Measurements from ENCODE around the gene NOC4L. TPM values are rescaled to one million over a fixed set of nuclear protein-coding genes. Genes with fewer than 3 reads are reported as not detected.

NOC4L gene
- total RNA-seq, 6 experiments from 2014 or later = 7.4 to 9.7 (median 8.3) TPM

DNA sequence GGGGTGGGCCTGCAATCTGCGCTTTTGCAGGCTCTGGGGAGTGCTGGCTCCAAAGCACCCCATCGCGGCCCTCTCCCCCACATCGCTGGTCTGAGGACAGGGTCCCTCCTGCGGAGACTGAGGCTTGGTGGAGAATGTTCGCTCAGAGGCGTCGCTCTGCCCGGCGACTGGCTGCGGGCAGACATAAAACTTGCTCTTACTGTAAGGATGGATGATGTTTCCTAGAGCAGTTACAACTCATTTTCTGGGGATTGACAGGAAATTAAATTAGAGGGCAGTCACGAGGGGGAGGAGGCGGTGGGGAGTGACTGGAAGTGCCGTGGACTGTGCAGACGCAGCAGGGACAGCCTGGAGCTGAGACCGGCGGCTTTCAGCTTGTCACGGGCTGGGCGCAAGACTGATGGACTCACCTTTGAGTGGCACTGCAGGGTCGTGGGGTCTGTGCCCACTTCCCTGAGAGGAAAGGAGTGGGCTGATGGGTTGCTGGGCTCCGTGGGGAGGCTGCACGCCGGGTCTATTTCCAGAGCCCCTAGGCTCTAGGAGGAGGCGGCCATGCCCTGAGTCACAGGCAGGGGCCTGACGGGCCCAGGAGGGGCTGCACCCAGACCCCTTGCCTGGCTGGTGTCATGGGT, 32.8 kb downstream of the NOC4L start:
- no peak for ATAC-seq
- H3K4me3 ChIP-seq = no peak overlapping the region
- intact Hi-C loops (cut with DNase I) = no loop called here
- H3K27me3 ChIP-seq = no peaks in the 10 kb centered on the region
- H3K9me3 ChIP-seq = no peaks in the 10 kb centered on the region
- no peaks in the 10 kb centered on the region for H3K36me3 ChIP-seq
- peak in 1 of 3 donors; percentile 11 for DNase-seq
- WGBS (ENCODE audit: insufficient coverage, low coverage, low lambda C conversion rate, missing lambda C conversion rate) = 58% methylated on average over 3 of the region's 25 CpGs
- no peak overlapping the region for H3K27ac ChIP-seq
- TF ChIP-seq, protein P1, sequence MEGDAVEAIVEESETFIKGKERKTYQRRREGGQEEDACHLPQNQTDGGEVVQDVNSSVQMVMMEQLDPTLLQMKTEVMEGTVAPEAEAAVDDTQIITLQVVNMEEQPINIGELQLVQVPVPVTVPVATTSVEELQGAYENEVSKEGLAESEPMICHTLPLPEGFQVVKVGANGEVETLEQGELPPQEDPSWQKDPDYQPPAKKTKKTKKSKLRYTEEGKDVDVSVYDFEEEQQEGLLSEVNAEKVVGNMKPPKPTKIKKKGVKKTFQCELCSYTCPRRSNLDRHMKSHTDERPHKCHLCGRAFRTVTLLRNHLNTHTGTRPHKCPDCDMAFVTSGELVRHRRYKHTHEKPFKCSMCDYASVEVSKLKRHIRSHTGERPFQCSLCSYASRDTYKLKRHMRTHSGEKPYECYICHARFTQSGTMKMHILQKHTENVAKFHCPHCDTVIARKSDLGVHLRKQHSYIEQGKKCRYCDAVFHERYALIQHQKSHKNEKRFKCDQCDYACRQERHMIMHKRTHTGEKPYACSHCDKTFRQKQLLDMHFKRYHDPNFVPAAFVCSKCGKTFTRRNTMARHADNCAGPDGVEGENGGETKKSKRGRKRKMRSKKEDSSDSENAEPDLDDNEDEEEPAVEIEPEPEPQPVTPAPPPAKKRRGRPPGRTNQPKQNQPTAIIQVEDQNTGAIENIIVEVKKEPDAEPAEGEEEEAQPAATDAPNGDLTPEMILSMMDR (IDR thresholded peaks at IDR 0.05) = no peak
- TF ChIP-seq POLR2A (IDR thresholded peaks at IDR 0.05) = no peak
- no peaks in the 10 kb centered on the region for H3K4me1 ChIP-seq

DNA sequence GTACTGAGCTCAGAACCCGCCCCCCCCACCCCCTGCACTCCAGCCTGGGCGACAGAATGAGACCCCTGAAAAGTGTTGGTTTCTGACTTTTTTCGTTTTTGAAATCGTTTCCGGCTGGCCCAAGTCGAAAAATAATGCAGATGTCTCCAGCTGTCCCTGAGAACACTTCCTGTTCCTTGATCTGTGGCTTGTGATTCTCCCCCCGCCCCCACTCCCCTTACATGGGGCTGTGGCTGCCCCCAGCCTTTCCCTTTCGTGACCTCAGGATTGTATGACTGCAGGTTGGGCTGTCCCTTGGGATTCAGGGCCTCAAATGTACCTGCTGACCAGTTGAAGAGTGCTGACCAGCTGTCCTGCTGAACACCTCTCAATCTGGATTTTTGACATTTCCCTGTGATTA, 34.1 kb downstream of the NOC4L start:
- no peak for DNase-seq
- Histone ChIP-seq H3K4me3 (no peak overlapping the region), H3K9me3 (no peaks in the 10 kb centered on the region), H3K36me3 (no peaks in the 10 kb centered on the region), H3K4me1 (no peaks in the 10 kb centered on the region), H3K27me3 (no peaks in the 10 kb centered on the region), H3K27ac (no peak overlapping the region)
- intact Hi-C loops (cut with DNase I) = no loop called here
- TF ChIP-seq POLR2A (IDR thresholded peaks at IDR 0.05) = no peak
- no peak for ATAC-seq
- WGBS (ENCODE audit: insufficient coverage, low coverage, low lambda C conversion rate, missing lambda C conversion rate) = 22% methylated on average over 8 of the region's 8 CpGs

DNA sequence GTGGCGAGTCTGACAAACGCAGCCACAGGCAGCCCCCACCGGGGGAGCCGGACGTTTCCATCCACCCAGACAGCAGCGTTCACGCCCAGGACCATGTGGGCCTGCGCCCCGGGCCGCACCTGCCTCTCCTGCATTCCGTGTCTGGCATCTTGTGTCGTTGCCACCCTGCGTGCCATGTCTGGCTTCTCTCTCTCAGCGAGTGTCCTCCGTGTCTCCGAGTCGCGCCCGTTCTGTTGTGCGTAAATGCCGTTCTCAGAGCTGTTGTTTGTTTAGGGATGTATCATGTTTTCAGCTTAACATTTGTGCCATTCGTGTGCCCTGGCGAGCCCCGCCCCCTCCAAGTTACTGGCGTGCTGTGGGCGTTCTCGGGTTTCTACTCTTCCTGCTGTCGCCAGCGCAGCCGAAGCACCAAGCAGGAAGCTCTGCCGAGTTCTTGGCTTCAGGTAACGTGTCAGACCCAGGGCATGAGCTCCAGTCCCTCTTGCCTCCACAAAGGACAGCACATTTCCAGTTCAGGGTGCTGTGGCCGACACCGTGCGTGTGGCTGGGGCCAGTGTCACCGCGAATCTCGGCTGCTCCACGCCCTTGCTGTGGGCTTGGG, 34.6 kb downstream of the NOC4L start:
- DNase-seq (peak in 1 of 3 donors; percentile 13), ATAC-seq (no peak)
- TF ChIP-seq POLR2A (IDR thresholded peaks at IDR 0.05) = no peak
- TF ChIP-seq, protein P1 (IDR thresholded peaks at IDR 0.05) = no peak
- H3K4me3 ChIP-seq = no peak overlapping the region
- H3K4me1 ChIP-seq = no peaks in the 10 kb centered on the region
- intact Hi-C loops (cut with DNase I) = no loop called here
- no peaks in the 10 kb centered on the region for H3K36me3 ChIP-seq
- H3K9me3 ChIP-seq = no peaks in the 10 kb centered on the region
- no peak overlapping the region for H3K27ac ChIP-seq
- no peaks in the 10 kb centered on the region for H3K27me3 ChIP-seq
- WGBS (ENCODE audit: insufficient coverage, low coverage, low lambda C conversion rate, missing lambda C conversion rate) = 60% methylated on average over 18 of the region's 39 CpGs

DNA sequence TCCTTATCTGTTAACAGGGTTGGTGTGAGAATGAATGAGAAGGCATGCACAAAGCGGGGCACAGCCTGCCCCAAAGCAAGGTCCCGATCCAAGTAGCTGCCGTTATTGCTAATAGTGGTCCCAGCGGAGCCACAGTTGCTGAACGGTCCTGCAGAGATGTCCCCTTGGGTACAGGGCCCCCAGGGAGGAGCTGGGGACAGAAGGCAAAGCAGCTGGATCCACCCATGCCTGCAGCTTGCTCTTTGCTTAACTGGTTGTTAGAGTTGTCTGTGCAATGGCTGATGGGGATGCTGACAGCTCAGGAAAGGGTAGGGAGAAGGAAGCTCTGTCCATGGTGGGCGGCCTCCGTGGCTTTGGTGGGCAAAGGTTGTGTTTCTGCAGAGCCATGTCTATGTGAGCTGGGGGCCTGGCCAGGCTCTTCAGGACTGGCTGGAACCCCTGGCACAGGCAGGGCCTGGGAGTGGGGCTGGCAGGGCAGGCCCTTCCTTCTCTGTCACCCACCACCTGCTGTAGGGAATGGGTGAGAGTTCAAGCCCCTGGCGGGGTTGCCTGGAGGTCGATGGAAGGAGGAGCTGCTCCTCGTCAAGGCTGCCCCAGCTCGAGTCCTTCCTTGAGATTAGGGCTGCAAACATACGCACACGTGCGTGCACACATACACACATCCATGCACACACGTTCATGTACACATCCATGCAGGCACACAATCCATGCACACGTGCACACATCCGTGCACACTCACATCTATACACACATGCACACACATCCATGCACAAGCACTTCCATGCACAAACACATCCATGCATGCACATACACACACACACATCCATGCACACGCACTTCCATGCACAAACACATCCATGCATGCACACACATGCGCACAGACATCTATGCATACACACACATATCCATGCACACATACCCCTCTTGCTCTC, 35.4 kb downstream of the NOC4L start:
- ATAC-seq = no peak
- no peak overlapping the region for H3K4me3 ChIP-seq
- 71% methylated on average over 6 of the region's 19 CpGs for WGBS (ENCODE audit: insufficient coverage, low coverage, low lambda C conversion rate, missing lambda C conversion rate)
- H3K27me3 ChIP-seq = no peaks in the 10 kb centered on the region
- no peak overlapping the region for H3K27ac ChIP-seq
- no peak for TF ChIP-seq POLR2A (IDR thresholded peaks at IDR 0.05)
- TF ChIP-seq, protein P1 (IDR thresholded peaks at IDR 0.05) = no peak
- H3K36me3 ChIP-seq = no peaks in the 10 kb centered on the region
- no peaks in the 10 kb centered on the region for H3K4me1 ChIP-seq
- H3K9me3 ChIP-seq = no peaks in the 10 kb centered on the region
- DNase-seq = no peak
- intact Hi-C loops (cut with DNase I) = no loop called here

All from right lobe of liver (tissue), 6 donors.